HG03442 (cell line): ENCODE results near the gene CAPN5.
"Not testable (repeated sequence)": the region's sequence is repeated elsewhere in the genome, so short reads cannot be mapped to it uniquely, and the experiment has no call there.

ENCODE experiments used
- ATAC-seq: cut with Tn5 transposase; IDR thresholded peaks from one replicate; pipeline ENCODE4 v1.9.1; 2021; ENCODE audit warnings: mild to moderate bottlenecking, moderate library complexity; ENCODE audit not compliant: unreplicated experiment

Gene CAPN5

DNA sequence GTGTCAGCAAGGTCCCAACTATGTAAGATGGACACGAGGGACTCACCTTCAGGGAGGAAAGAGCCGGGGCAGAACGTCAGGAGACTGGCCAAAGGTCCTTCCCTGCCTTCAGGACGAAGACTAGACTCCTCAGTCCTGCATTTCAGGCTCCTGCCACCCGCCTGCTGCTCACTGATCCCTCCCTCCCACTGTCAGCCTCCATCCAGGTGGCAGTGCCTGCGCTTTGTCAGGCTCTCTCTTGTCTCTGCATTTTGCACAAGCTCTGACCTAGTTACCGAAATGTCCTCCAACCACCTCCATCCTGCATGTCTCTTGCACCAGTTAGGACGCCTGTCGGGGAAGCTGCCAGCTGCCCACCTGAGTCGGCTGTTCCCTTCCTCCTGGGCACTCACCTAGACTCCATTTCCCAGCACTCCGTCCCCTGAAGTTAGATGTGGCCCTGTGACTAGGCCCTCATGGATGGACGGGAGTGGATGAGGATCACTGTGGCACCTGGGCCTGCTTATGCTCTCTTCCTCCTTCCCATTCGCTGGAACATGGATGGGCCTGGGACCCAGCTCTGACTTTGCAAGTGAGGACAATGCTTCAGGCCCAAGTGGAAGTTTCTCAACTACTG is 24.6 kb upstream of the CAPN5 start:
- ATAC-seq, result no peak

- ATAC-seq, result no peak
These were observed 22.4 kb upstream of the CAPN5 start for GRCh38 chr11:77044356-77044755.

DNA sequence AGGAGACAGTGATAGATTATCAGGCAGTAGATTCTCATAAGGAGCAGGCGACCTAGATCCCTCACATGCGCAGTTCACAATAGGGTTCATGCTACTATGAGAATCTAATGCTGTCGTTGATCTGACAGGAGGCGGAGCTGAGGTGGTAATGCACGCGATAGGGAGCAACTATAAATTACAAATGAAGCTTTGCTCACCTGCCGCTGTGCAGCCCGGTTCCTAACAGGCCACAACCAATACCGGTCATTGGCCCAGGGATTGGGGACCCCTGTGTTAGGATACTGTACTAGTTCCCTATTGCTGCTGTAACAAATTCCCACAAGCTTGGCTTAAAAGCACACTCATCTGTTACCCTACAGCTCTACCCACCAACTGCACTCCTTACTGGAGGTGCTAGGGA is 21.9 kb upstream of the CAPN5 start:
- ATAC-seq, result no peak

GRCh38 chr11:77046060-77046501 is 20.7 kb upstream of the CAPN5 start:
- ATAC-seq, result no peak

DNA sequence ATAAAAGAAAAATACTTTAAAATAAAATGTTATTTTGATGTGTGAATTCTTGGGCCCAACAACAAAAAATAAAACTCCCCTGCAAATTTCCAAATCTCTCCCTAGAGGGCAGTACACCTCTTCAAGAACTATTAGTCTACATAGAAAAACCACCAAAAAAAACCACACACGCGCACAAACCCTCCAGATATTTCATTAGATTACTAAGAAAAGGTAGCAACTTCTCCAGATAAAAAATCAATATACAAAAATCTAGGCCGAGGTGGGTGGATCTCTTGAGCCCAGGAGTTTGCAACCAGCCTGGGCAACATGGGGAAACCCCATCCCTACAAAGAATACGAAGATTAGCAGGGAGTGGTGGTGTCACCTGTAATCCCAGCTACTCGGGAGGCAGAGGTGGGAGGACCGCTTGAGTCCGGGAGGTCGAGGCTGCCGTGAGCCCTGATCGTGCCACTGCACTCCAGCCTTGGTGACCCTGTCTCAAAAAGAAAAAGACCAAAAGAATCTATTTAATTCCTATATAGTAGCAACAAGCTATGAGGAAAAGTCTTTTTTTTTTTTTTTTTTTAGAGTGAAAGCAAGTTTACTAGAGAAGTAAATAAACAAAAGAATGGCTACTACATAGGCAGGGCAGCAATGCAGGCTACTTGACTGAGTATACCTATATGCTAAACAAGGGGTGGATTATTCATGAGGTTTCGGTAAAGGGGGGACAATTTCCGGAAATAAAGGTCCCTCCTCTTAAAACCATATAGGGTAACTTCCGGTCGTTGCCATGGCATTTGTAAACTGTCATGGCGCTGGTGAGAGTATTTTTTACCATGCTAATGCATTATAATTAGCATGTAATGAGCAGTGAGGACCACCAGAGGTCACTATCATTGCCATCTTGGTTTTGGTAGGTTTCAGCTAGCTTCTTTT is 19.5 kb upstream of the CAPN5 start:
- ATAC-seq, result peak; percentile 75

- not testable (repeated sequence) for ATAC-seq
These were observed 18.8 kb upstream of the CAPN5 start for GRCh38 chr11:77047928-77048446.

DNA sequence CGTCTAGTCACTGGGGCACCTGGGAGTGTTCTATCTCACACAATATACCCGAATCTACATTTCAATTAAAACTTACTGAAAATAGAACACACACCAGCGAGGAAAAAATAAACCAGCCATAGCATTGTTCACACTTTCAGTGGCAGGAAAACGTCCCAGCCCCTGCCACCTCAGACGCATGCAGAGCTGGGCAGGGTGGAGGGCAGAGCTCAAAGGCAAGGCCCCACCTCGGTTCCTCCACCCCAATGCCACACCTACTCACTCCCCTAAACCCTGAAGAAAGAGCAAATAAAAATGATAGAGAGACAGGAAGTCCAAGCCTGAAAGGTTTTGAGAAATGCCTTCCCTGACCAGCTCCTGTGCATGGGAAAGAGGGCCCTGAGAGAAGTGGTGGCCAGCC is 17.7 kb upstream of the CAPN5 start:
- ATAC-seq, result no peak

GRCh38 chr11:77051511-77051910 is 15.3 kb upstream of the CAPN5 start:
- ATAC-seq, result no peak

DNA sequence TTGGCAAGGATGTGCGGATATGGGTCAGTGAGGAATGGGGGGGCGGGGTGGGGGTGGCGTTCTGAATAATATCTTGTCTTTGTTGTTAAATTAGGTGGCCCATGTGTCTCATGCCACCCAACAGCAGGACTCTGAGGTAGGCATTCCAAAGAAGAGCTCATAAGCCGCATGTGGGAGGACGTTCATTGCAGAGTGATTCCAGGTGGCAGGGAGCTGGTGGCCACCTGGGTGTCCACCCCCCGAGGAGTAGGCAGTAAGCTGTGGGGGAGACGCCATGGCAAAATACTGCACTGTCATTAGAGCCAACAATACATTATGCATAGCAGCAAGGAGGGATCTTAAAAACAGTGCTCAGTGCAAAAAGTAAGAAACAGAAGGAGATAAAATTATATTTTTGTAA is 14.3 kb upstream of the CAPN5 start:
- ATAC-seq, result no peak

DNA sequence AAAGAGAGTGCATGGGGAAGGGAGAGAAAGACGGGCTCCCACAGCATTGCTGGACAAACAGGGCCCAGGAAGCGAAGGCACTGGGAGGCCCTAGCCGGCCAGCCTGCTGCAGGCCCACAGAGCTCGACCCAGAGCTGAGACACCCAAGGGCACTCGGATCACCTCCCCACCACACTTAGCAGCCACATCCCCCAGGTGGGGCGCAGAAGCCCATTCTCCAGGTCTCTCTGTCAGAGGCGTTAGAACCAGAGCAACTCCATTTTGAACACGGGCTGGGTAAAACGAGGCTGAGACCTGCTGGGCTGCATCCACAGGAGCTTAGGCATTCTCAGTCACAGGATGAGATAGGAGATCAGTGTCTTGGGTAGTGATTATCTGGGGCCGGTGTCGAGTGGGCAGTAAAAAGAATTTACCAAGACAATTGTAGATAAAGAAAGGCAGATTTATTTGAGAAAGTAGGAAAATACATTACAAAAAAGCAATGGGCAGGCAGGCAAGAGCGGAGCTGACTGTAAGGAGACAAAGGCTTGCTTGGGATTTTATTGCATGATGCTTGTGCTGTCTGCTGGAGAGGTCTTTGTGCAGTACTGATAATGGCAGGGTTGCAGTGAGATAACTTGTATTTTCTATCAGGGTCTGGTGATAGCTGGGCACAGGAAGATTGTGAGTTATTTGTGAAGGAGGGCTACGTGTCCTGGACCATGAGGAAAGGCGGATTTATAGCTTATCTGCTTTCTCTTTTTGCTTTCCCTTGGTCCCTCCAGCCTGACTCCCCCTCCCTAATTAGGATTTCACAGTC is 13.4 kb upstream of the CAPN5 start:
- ATAC-seq, result no peak

DNA sequence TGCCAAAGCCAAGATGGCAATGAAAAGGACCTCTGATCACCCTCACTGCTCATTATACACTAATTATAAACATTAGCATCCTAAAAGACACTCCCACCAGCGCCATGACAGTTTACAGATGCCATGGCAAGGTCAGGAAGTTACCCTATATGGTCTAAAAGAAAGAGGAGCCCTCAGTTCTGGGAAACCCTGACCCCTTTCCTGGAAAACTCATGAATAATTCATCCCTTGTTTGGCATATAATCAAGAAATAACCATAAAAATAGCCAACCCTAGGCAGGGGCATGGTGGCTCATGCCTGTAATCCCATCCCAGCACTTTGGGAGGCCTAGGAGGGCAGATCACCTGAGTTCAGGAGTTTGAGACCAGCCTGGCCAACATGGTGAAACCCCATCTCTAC is 12.7 kb upstream of the CAPN5 start:
- no peak for ATAC-seq

GRCh38 chr11:77055101-77055561 is 11.6 kb upstream of the CAPN5 start:
- ATAC-seq, result no peak

GRCh38 chr11:77055913-77056312 is 10.9 kb upstream of the CAPN5 start:
- no peak for ATAC-seq

DNA sequence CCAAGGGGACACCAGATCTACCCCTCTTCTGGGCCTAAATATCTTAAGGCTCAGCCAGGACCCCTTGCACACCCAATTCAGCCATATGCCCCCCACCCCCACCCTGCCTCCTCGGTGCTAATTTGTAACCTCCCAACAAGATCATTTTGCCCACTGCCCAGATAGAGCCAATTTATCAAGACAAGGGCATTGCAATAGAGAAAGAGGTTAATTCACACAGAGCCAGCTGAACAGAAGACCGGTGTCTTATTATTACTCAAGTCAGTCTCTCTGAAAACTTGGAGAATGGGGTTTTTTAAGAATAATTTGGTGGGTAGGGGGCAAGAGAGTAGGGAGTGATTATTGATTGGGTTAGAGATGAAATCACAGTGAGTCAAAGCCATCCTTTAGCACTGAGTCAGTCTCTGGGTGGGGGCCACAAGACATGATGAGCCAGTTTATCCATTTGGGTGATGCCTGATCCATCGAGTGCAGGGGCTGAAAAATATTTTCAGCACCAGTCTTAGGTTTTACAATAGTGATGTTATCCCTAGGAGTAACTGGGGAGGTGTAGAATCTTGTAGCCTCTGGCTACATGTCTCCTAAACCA is 9.9 kb upstream of the CAPN5 start:
- ATAC-seq, result no peak

GRCh38 chr11:77057938-77058474 is 8.8 kb upstream of the CAPN5 start:
- no peak for ATAC-seq

DNA sequence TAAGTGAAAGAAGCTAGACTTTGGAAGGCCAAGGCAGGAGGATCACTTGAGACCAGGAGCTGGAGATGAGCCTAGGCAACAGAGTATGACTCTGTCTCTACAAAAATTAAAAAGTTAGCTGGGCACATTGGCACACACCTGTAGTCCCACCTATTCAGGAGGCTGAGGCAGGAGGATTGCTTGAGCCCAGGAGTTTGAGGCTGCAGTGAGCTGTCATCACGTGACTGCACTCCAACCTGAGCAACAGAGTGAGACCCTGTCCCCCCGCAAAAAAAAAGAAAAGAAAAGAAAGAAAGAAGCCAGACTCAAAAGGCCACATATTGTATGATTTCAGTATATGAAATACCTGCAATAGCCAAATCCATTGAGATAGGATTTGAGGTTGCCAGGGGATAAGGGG is 7.9 kb upstream of the CAPN5 start:
- ATAC-seq, result no peak

GRCh38 chr11:77059806-77060205 is 7.0 kb upstream of the CAPN5 start:
- no peak for ATAC-seq

GRCh38 chr11:77060234-77060633 is 6.5 kb upstream of the CAPN5 start:
- no peak for ATAC-seq

GRCh38 chr11:77061258-77061657 is 5.5 kb upstream of the CAPN5 start:
- ATAC-seq, result not testable (repeated sequence)

- no peak for ATAC-seq
These were observed 3.8 kb upstream of the CAPN5 start for GRCh38 chr11:77062924-77063323.

DNA sequence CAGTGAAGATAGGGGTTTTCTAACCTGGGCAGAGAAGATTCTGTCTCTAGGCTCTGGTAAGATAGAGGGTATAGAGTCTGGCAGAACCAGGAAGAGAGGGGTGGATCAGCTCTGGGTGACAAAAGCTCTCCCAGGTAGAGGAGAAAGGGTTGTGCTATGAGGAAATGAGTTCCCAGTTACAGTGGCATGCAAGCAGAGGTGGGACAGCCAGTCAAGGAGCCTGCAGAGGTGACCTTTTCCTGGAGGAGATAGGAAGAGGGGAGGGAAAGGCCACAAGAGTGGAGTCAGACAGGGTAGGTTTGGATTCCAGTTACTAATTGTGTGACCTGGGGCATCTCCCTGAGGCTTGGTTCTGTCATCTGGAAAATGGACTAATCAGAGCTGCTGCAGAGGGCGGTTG is 3.4 kb upstream of the CAPN5 start:
- ATAC-seq, result no peak
